Activated CD4-positive, alpha-beta memory T cell treated with anti-CD3 and anti-CD28 coated beads for 36 hours (primary cell): ENCODE results near the gene BANP. TPM values are rescaled to one million over a fixed set of nuclear protein-coding genes. Genes with fewer than 3 reads are reported as not detected.

Experiments
- CTCF ChIA-PET: fragments of 350-600 bp; sonication (Branson Sonifier 250); formaldehyde crosslinking; loops from one replicate; lab custom pipeline; 2021; ENCODE audit warnings: antibody characterized with exemption, inconsistent platforms; lab: Charles Lee
- POLR2A ChIA-PET: fragments of 350-600 bp; sonication (Branson Sonifier 250); formaldehyde crosslinking; loops from one replicate; lab custom pipeline; 2021; ENCODE audit warnings: antibody characterized with exemption; lab: Charles Lee
- DNase-seq: peaks from one replicate; pipeline ENCODE4 v3.0.0-alpha.2; 2020
- H3K27ac Mint-ChIP-seq: one replicate; pipeline ENCODE4 v1.8.0; 2021; ENCODE audit warnings: mixed read lengths
- H3K27me3 Mint-ChIP-seq: one replicate; pipeline ENCODE4 v1.8.0; 2021; ENCODE audit warnings: mixed read lengths
- H3K36me3 Mint-ChIP-seq: one replicate; pipeline ENCODE4 v1.8.0; 2021; ENCODE audit warnings: mixed read lengths
- H3K4me1 Mint-ChIP-seq: one replicate; pipeline ENCODE4 v1.8.0; 2021; ENCODE audit warnings: low read depth, mixed read lengths
- H3K4me3 Mint-ChIP-seq: one replicate; pipeline ENCODE4 v1.8.0; 2021; ENCODE audit warnings: mild to moderate bottlenecking, mixed read lengths
- H3K9me3 Mint-ChIP-seq: one replicate; pipeline ENCODE4 v1.8.0; 2021; ENCODE audit warnings: mixed read lengths
- intact Hi-C: fragments of 100-400 bp; cut with micrococcal nuclease; formaldehyde crosslinking; loops from one replicate; pipeline ENCODE4 v1.15.1; 2023
- total RNA-seq, 2 experiments: library from RNA; stranded (reverse); gene quantifications; one replicate each; pipeline ENCODE4 v1.2.3, GENCODE V29; 2021

Gene BANP
- total RNA-seq, 2 experiments from 2014 or later: 29.6 to 30.6 TPM

GRCh38 chr16:87946596-87947347 is 4.5 kb upstream of the BANP start:
- Mint-ChIP-seq H3K9me3 (no peaks in the 10 kb centered on the region), H3K27ac (no peak overlapping the region), H3K36me3 (no peaks in the 10 kb centered on the region), H3K4me3 (no peak overlapping the region), H3K27me3 (peaks cover 2% of the 10 kb centered on the region), H3K4me1 (peaks cover 5% of the 10 kb centered on the region)
- no peak for DNase-seq
- intact Hi-C loops: no loop called here
- POLR2A ChIA-PET: no interaction called here
- CTCF ChIA-PET: no interaction called here

GRCh38 chr16:87947356-87948118 is 3.7 kb upstream of the BANP start:
- Mint-ChIP-seq H3K9me3 (no peaks in the 10 kb centered on the region), H3K36me3 (peaks cover 6% of the 10 kb centered on the region), H3K4me1 (peaks cover 11% of the 10 kb centered on the region), H3K27ac (no peak overlapping the region), H3K4me3 (no peak overlapping the region), H3K27me3 (peaks cover 2% of the 10 kb centered on the region)
- no peak for DNase-seq
- intact Hi-C loops: no loop called here
- CTCF ChIA-PET: no interaction called here
- POLR2A ChIA-PET: no interaction called here

DNA sequence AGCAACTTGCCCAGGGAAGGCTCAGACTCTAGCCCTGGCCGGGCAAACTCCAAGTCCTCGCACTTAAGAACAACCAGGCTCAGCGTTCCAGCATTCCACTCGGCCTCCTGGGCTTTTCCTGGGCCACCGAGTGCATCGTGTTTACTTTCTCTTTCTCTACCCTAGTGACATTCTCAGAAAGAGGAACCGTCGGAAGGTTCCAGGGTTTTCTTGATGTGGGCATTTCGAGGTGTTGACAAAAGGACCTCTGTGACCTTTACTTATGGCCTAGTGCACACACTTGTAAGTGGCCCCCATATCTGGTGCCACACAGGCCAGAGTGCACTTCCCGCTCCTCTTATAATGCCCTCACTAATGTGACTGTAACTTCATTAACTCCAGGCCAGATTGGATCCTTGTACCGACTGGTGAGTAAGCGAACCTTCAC is 3.1 kb upstream of the BANP start:
- peaks cover 7% of the 10 kb centered on the region for H3K36me3 Mint-ChIP-seq
- peaks cover 16% of the 10 kb centered on the region for H3K4me1 Mint-ChIP-seq
- H3K27me3 Mint-ChIP-seq: peaks cover 2% of the 10 kb centered on the region
- DNase-seq: no peak
- POLR2A ChIA-PET: no interaction called here
- intact Hi-C loops: no loop called here
- CTCF ChIA-PET: no interaction called here
- no peak overlapping the region for H3K4me3 Mint-ChIP-seq
- no peaks in the 10 kb centered on the region for H3K9me3 Mint-ChIP-seq
- no peak overlapping the region for H3K27ac Mint-ChIP-seq

GRCh38 chr16:87948735-87949070 is 2.5 kb upstream of the BANP start:
- no peak overlapping the region for H3K4me3 Mint-ChIP-seq
- POLR2A ChIA-PET: no interaction called here
- intact Hi-C loops: no loop called here
- peaks cover 22% of the 10 kb centered on the region for H3K4me1 Mint-ChIP-seq
- no peaks in the 10 kb centered on the region for H3K9me3 Mint-ChIP-seq
- CTCF ChIA-PET: interaction anchor here (0.7 kb wide), 1 partner anchor 167 kb away, joined by 6 read pairs; no protein-coding TSS in a partner anchor
- DNase-seq: no peak
- H3K27ac Mint-ChIP-seq: no peak overlapping the region
- H3K36me3 Mint-ChIP-seq: peaks cover 10% of the 10 kb centered on the region
- H3K27me3 Mint-ChIP-seq: peaks cover 2% of the 10 kb centered on the region

- ChIA-PET POLR2A (no interaction called here), CTCF (interaction anchor here (0.7 kb wide), 1 partner anchor 167 kb away, joined by 6 read pairs; no protein-coding TSS in a partner anchor)
- H3K9me3 Mint-ChIP-seq: no peaks in the 10 kb centered on the region
- H3K4me1 Mint-ChIP-seq: peaks cover 27% of the 10 kb centered on the region
- DNase-seq: no peak
- H3K4me3 Mint-ChIP-seq: peak overlapping the region; percentile 27
- H3K36me3 Mint-ChIP-seq: peaks cover 10% of the 10 kb centered on the region
- intact Hi-C loops: no loop called here
- peak overlapping the region; percentile 19 for H3K27ac Mint-ChIP-seq
- peaks cover 2% of the 10 kb centered on the region for H3K27me3 Mint-ChIP-seq
Observed at GRCh38 chr16:87949071-87949744, 2.0 kb upstream of the BANP start.

DNA sequence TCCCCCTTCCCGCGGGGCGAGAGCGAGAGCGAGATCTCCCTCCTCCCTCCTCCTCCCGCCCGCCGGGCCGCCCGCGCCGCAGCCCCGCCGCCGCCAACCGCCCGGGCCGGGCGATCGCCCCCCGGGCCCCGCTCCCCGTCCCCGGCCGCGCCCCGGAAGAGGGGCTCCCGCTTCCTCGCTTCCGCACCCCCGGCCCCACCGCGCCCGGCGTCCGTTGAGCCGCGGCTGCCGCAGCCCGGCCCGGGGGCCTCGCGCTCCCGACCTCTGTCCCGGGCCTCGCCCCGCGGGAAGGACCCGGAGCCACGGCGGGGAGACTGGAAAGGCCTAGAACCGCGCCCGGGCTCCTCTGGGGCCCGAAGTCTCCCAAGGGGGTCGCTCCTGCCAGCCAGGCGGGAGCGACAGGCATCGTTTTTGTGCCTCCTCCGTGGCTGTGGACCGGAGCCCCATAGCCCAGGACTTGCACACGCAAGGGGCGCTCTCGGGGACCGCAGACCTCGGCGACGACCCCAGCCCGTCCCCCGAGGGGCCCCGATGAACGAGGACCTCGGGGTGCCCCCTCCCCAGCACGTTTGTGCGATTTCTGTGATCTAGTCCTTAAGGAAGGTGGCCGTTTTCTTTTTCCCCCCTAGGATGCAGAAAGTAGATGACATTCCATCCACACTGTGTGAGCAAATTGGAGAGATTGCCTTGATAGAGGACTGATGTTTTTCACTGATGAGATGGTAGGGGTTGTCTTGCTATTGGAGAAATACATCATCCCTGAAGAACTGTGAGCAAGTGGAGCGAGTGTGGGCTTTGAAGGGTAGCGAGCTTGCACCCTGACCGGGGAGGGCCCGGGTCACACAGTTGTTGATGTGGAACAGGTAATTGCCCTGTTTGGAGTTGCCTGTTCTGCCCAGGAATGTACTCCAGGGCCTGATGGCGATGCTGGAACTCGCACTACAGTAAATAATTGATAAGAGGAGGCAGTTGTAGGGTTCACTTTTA is 611 bp downstream of the BANP start:
- Mint-ChIP-seq H3K27me3 (peaks cover 2% of the 10 kb centered on the region), H3K4me1 (peaks cover 52% of the 10 kb centered on the region), H3K4me3 (peak overlapping the region; percentile 92), H3K36me3 (peaks cover 14% of the 10 kb centered on the region), H3K9me3 (no peaks in the 10 kb centered on the region), H3K27ac (peak overlapping the region; percentile 100)
- POLR2A ChIA-PET: interaction anchor here (0.6 to 1.8 kb wide), 14 partner anchors 9 to 905 kb away, joined by 3 to 9 read pairs (median 3); partner anchors contain the start of genes GALNS, KLHDC4, SLC7A5 and TRAPPC2L
- CTCF ChIA-PET: interaction anchor here (0.6 to 1.4 kb wide), 6 partner anchors 11 to 618 kb away, joined by 3 to 5 read pairs (median 4); partner anchors contain the start of gene ZC3H18
- intact Hi-C loops: loop anchor here (1.0 to 10.0 kb wide), 6 partner anchors 53 to 618 kb away; partner anchors contain the start of genes SLC7A5, ZC3H18 and ZCCHC14
- DNase-seq: peak; percentile 35

DNA sequence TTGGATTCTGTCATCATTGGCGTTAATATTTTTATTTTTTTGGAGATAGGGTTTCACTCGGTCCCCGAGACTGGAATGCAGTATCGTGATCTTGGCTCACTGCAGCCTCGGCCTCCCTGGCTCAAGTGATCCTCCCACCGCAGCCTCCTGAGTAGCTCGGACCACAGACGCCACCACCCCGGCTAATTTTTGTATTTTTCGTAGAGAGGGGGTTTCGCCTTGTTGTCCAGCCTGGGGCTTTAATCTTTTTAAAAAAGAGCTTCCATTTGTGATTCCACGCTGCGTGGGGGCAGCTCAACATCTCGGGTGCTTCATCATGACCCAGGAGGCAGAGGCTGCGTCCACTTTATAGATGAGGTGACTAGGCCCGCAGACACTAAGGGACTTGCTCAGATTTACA is 1.5 kb downstream of the BANP start:
- H3K9me3 Mint-ChIP-seq: no peaks in the 10 kb centered on the region
- intact Hi-C loops: loop anchor here (1.0 to 10.0 kb wide), 4 partner anchors 52 to 505 kb away; partner anchors contain the start of gene ZCCHC14

DNA sequence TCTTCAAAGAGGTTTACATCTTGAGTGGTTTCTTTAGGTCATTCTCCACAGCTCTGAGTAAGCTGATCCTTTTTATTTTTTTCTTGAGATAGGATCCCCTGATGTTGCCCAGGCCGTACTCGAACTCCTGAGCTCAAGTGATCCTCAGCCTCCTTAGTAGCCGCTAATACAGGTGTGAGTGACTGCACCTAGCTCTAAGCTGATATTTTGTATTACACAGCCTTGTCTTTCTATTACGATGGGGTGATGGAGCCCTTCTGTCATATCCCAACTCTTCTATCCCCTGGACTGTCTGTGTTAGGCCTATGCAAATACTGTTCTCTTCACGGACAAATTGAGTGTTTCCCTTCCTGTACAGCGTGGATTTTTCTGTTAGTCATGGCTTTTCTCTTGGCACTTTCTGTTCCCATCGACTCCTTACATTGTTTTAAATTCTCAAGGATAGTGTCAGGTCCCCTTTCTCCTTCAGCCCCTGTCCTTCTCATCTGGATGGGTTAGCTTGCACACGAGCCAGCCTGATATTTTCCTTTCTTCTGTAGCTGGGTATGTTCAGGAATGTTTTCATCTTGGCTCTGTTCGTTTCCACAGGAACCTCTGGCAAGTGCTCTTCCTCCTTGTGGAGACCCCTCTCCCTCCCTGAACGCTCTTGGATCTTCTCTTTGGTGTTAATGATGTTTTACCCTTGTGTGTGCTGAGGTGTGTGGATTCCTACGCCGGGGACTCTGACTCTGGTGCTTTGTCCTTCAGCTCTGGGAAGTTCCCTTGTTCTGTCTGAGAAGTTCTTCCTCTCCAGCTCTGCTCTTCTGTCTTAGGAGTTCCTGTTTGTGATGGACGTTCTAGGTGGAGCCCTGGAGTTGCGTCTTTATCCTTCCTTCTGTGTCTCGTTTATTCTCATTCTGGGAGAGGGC is 2.3 kb downstream of the BANP start:
- H3K4me1 Mint-ChIP-seq: peaks cover 64% of the 10 kb centered on the region
- H3K4me3 Mint-ChIP-seq: peak overlapping the region; percentile 17
- intact Hi-C loops: loop anchor here (1.0 to 10.0 kb wide), 4 partner anchors 51 to 504 kb away; partner anchors contain the start of gene ZCCHC14
- H3K27ac Mint-ChIP-seq: peak overlapping the region; percentile 99
- peaks cover 20% of the 10 kb centered on the region for H3K36me3 Mint-ChIP-seq
- H3K9me3 Mint-ChIP-seq: no peaks in the 10 kb centered on the region
- ChIA-PET POLR2A (interaction anchor here (1.1 kb wide), 2 partner anchors 84 to 88 kb away, joined by 3 read pairs; partner anchors contain the start of gene SLC7A5), CTCF (interaction anchor here (1.4 kb wide), 1 partner anchor 175 kb away, joined by 4 read pairs; no protein-coding TSS in a partner anchor)
- H3K27me3 Mint-ChIP-seq: no peaks in the 10 kb centered on the region
- no peak for DNase-seq

More for the DNA sequence above, 1.5 kb downstream of the BANP start:
- Mint-ChIP-seq H3K4me3 (peak overlapping the region; percentile 92), H3K27me3 (peaks cover under 1% of the 10 kb centered on the region), H3K4me1 (peaks cover 60% of the 10 kb centered on the region), H3K36me3 (peaks cover 17% of the 10 kb centered on the region), H3K27ac (peak overlapping the region; percentile 97)
- CTCF ChIA-PET: interaction anchor here (1.1 to 1.4 kb wide), 2 partner anchors 26 to 174 kb away, joined by 4 read pairs; no protein-coding TSS in a partner anchor
- DNase-seq: no peak
- POLR2A ChIA-PET: interaction anchor here (1.1 to 1.8 kb wide), 4 partner anchors 84 to 102 kb away, joined by 3 to 7 read pairs (median 3); partner anchors contain the start of gene SLC7A5

GRCh38 chr16:87954361-87954760 is 3.1 kb downstream of the BANP start:
- H3K4me1 Mint-ChIP-seq: peaks cover 72% of the 10 kb centered on the region
- no peak for DNase-seq
- H3K9me3 Mint-ChIP-seq: no peaks in the 10 kb centered on the region
- intact Hi-C loops: loop anchor here (5.0 to 10.0 kb wide), 3 partner anchors 50 to 503 kb away; partner anchors contain the start of gene ZCCHC14
- ChIA-PET POLR2A (no interaction called here), CTCF (no interaction called here)
- peak overlapping the region; percentile 99 for H3K27ac Mint-ChIP-seq
- no peaks in the 10 kb centered on the region for H3K27me3 Mint-ChIP-seq
- peaks cover 20% of the 10 kb centered on the region for H3K36me3 Mint-ChIP-seq
- H3K4me3 Mint-ChIP-seq: no peak overlapping the region

- H3K9me3 Mint-ChIP-seq: no peaks in the 10 kb centered on the region
- peaks cover 74% of the 10 kb centered on the region for H3K4me1 Mint-ChIP-seq
- ChIA-PET POLR2A (no interaction called here), CTCF (interaction anchor here (0.7 to 1.8 kb wide), 2 partner anchors 13 to 83 kb away, joined by 3 to 6 read pairs; no protein-coding TSS in a partner anchor)
- intact Hi-C loops: loop anchor here (5.0 to 10.0 kb wide), 3 partner anchors 50 to 502 kb away; partner anchors contain the start of gene ZCCHC14
- peaks cover 20% of the 10 kb centered on the region for H3K36me3 Mint-ChIP-seq
- DNase-seq: no peak
- no peak overlapping the region for H3K4me3 Mint-ChIP-seq
- H3K27ac Mint-ChIP-seq: peak overlapping the region; percentile 99
- no peaks in the 10 kb centered on the region for H3K27me3 Mint-ChIP-seq
Observed at GRCh38 chr16:87954826-87955225, 3.6 kb downstream of the BANP start.
